ENCODE results near the gene CSNK1G2. TPM values are rescaled to one million over a fixed set of nuclear protein-coding genes. Genes with fewer than 3 reads are reported as not detected.

CSNK1G2 gene
- total RNA-seq, 1 donor from 2014 or later, result 70.6 TPM

- DNase-seq (ENCODE audit: low read depth), result no peak
These were observed 74.0 kb downstream of the CSNK1G2 start for GRCh38 chr19:2014731-2015607.

DNA sequence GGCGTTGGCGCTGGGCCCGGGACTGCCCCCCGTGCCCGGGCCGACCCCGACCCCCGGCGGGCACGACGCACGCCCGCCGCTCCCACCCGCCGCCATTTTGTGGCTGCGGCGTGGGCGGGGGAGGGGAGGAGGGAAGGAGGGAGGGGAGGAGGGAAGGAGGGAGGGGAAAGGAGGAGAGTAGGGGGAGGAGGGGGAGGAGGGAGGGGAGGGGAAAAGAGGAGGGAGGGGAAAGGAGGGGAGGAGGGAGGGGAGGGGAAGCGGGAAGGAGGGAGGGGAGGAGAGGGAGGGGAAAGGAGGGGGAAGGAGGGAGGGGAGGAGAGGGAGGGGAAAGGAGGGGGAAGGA lies 74.6 kb downstream of the CSNK1G2 start, which contains the start of gene BTBD2:
Gene BTBD2 (minus strand): TSS at position 107 of the 343 bp plus-strand sequence. CDS start 11 bp downstream, at position 96.
- DNase-seq (ENCODE audit: low read depth), result peak; percentile 61

DNA sequence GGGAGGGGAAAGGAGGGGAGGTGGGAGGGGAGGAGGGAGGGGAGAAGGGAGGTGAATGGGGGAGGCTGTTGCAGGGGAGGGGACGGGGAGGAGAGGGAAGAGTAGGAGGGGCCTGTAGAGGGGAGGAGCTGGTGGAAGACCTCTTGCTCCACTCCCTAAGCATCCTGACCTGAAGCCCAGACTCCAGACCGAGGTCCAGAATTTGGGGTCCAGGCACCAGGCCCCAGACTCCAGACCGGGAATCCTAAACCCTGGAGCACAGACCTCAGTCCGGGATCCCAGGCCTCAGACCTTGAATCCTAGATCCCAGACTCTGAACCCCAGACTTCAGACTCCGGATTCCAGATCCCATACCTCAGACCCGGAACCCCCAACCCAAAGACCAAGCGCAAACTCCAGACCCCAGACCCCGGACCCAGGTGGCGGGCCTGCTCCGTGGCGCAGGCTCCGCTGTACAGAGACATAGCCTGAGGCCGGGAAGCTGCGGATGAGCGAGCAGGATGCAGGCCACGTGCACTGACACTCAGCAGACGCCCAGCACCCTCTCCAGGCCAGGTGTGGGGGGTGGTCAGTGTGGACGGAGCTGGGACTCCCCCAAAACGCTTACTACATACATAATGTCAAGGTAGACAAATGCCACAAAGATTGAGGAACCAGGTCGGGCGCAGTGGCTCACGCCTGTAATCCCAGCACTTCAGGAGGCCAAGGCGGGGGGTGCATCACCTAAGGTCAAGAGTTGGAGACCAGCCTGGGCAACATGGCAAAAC lies 75.3 kb downstream of the CSNK1G2 start:
- DNase-seq (ENCODE audit: low read depth), result peak; percentile 62

- no peak for DNase-seq (ENCODE audit: low read depth)
These were observed 77.8 kb downstream of the CSNK1G2 start for GRCh38 chr19:2018752-2019151.

- no peak for DNase-seq (ENCODE audit: low read depth)
These were observed 80.6 kb downstream of the CSNK1G2 start for GRCh38 chr19:2021453-2022140.

- no peak for DNase-seq (ENCODE audit: low read depth)
These were observed 81.3 kb downstream of the CSNK1G2 start for GRCh38 chr19:2022289-2022688.

DNA sequence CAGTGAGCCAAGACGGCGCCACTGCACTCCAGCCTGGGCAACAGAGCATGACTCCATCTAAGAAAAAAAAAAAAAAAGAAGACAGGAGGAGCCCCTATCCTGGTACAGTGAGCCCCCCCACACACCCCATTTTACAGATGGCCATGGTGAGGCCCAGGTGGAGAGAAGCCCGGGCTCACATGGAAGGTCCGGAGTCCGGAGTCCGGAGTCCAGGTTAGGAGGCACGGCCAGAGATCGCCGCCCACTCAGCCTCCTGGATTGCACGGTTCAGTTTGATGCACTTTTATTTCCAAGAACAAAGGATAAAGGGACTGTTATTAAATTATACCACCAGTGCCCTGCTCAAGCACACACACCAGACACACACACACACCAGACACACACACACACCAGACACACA lies 85.8 kb downstream of the CSNK1G2 start:
- no peak for DNase-seq (ENCODE audit: low read depth)

- no peak for DNase-seq (ENCODE audit: low read depth)
These were observed 86.4 kb downstream of the CSNK1G2 start for GRCh38 chr19:2027361-2027760.

Other genes with a start within 250 kb of the CSNK1G2 start
- not detected in 2 replicates for gene ONECUT3, start 187.7 kb upstream of the CSNK1G2 start, total RNA-seq
- 0.48 and 1.1 TPM in 2 replicates for gene ATP8B3, start 128.9 kb upstream of the CSNK1G2 start, total RNA-seq
- gene REXO1, start 92.7 kb upstream of the CSNK1G2 start, total RNA-seq, result 9.0 and 9.4 TPM in 2 replicates
- gene KLF16, start 77.6 kb upstream of the CSNK1G2 start, total RNA-seq, result 8.6 and 9.7 TPM in 2 replicates
- 106 and 111 TPM in 2 replicates for gene ABHD17A, start 55.7 kb upstream of the CSNK1G2 start, total RNA-seq
- gene ADAT3, start 35.8 kb upstream of the CSNK1G2 start, total RNA-seq, result 4.7 and 5.0 TPM in 2 replicates
- gene SCAMP4, start 35.8 kb upstream of the CSNK1G2 start, total RNA-seq, result 73.0 and 97.7 TPM in 2 replicates
- 40.2 and 44.4 TPM in 2 replicates for gene BTBD2, start 74.5 kb downstream of the CSNK1G2 start, total RNA-seq
- gene MKNK2, start 110.1 kb downstream of the CSNK1G2 start, total RNA-seq, result 35.3 and 44.6 TPM in 2 replicates
- 17.6 and 22.4 TPM in 2 replicates for gene MOB3A, start 155.2 kb downstream of the CSNK1G2 start, total RNA-seq
- 7.2 and 8.2 TPM in 2 replicates for gene IZUMO4, start 155.7 kb downstream of the CSNK1G2 start, total RNA-seq
- 109 and 114 TPM in 2 replicates for gene AP3D1, start 210.4 kb downstream of the CSNK1G2 start, total RNA-seq
- 7.9 and 8.3 TPM in 2 replicates for gene DOT1L, start 222.8 kb downstream of the CSNK1G2 start, total RNA-seq